Vagina (tissue), 2 donors: ENCODE measurements around the gene TOX2. TPM values are rescaled to one million over a fixed set of nuclear protein-coding genes. Genes with fewer than 3 reads are reported as not detected.

Experiments
- DNase-seq, 2 donors: peaks; one replicate each; pipeline ENCODE4 v3.0.0-alpha.2; 2017; ENCODE audit errors: extremely low spot score in 2 of 2
- H3K27ac ChIP-seq: fragments of 200-600 bp; sonication (generic); one replicate; pipeline ENCODE4 v1.5.1; 2019
- H3K27me3 ChIP-seq: fragments of 200-600 bp; sonication (generic); one replicate; pipeline ENCODE4 v1.5.1; 2019
- H3K36me3 ChIP-seq, 2 donors: fragments of 200-600 bp; sonication (generic); one replicate each; pipeline ENCODE4 v1.5.1; 2017 to 2019
- H3K4me1 ChIP-seq: fragments of 200-600 bp; sonication (generic); one replicate; pipeline ENCODE4 v1.5.1; 2019
- H3K4me3 ChIP-seq, 2 donors: fragments of 200-600 bp; sonication (generic); 1 replicate in 1 of 2; 2 replicates in 1 of 2; pipeline ENCODE4 v1.5.1; 2016 to 2019
- H3K9me3 ChIP-seq: fragments of 200-600 bp; sonication (generic); one replicate; pipeline ENCODE4 v1.5.1; 2019
- POLR2A ChIP-seq, 2 donors: fragments of 450-650 bp; IDR thresholded peaks; one replicate each; pipeline ENCODE4 v1.6.1; 2017; ENCODE audit warnings: antibody characterized with exemption in 2 of 2, mild to moderate bottlenecking in 2 of 2, moderate library complexity in 2 of 2
- POLR2AphosphoS5 ChIP-seq, 2 donors: sonication (generic); formaldehyde crosslinking; IDR thresholded peaks; one replicate each; pipeline ENCODE4 v1.9.0; 2017; ENCODE audit warnings: antibody characterized with exemption in 2 of 2, mild to moderate bottlenecking in 2 of 2, low read depth in 1 of 2; ENCODE audit not compliant: insufficient read depth in 1 of 2
- intact Hi-C: fragments of 100-400 bp; cut with DNase I; formaldehyde crosslinking; loops from one replicate; pipeline ENCODE4 v1.15.1; 2023
- total RNA-seq: library from RNA; depleted of rRNA; stranded (reverse); fragments of >200 nt; gene quantifications from one replicate; pipeline ENCODE4 v1.2.3, GENCODE V29; 2016
- TF ChIP-seq, protein P1 (sequence below), 3 experiments: fragments of 450-650 bp in 2 of 3; fragments of 200-600 bp in 1 of 3; sonication (generic) in 1 of 3; IDR thresholded peaks; one replicate each; pipeline ENCODE4 v1.5.1; 2017 to 2019; ENCODE audit warnings: antibody characterized with exemption in 3 of 3, mild to moderate bottlenecking in 2 of 3, moderate library complexity in 2 of 3

Gene TOX2
- total RNA-seq, 1 donor from 2014 or later = 5.2 TPM

DNA sequence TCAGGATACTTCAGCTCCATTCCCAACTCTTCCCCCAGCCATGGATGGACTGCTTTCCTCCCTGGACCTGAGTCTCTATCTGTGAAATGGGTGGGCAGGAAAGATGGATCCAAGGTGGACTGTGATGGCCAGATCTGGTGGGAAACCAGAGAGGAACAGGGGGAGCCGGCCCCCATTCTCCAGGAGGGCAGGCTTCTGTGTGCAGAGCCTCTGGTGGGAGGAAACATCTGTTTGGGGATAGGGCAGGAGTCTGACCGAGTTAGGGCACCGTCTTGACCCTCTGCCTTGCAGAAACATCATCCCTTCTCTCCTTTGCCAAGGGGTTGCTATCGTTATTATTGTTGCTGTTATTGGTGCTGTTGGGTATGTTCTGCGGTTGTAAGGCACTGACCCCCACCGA, 91.5 kb downstream of the TOX2 start:
- Histone ChIP-seq H3K4me1 (no peaks in the 10 kb centered on the region), H3K36me3 (no peaks in the 10 kb centered on the region), H3K9me3 (no peaks in the 10 kb centered on the region), H3K27me3 (no peaks in the 10 kb centered on the region), H3K27ac (no peak overlapping the region), H3K4me3 (no peak overlapping the region)
- DNase-seq = no peak
- no peak for TF ChIP-seq POLR2A (IDR thresholded peaks at IDR 0.05)
- TF ChIP-seq, protein P1, sequence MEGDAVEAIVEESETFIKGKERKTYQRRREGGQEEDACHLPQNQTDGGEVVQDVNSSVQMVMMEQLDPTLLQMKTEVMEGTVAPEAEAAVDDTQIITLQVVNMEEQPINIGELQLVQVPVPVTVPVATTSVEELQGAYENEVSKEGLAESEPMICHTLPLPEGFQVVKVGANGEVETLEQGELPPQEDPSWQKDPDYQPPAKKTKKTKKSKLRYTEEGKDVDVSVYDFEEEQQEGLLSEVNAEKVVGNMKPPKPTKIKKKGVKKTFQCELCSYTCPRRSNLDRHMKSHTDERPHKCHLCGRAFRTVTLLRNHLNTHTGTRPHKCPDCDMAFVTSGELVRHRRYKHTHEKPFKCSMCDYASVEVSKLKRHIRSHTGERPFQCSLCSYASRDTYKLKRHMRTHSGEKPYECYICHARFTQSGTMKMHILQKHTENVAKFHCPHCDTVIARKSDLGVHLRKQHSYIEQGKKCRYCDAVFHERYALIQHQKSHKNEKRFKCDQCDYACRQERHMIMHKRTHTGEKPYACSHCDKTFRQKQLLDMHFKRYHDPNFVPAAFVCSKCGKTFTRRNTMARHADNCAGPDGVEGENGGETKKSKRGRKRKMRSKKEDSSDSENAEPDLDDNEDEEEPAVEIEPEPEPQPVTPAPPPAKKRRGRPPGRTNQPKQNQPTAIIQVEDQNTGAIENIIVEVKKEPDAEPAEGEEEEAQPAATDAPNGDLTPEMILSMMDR (IDR thresholded peaks at IDR 0.05) = no peak
- no peak for TF ChIP-seq POLR2AphosphoS5 (IDR thresholded peaks at IDR 0.05; ENCODE audit: insufficient read depth in 1 of 2, low read depth in 1 of 2)
- intact Hi-C loops = no loop called here

DNA sequence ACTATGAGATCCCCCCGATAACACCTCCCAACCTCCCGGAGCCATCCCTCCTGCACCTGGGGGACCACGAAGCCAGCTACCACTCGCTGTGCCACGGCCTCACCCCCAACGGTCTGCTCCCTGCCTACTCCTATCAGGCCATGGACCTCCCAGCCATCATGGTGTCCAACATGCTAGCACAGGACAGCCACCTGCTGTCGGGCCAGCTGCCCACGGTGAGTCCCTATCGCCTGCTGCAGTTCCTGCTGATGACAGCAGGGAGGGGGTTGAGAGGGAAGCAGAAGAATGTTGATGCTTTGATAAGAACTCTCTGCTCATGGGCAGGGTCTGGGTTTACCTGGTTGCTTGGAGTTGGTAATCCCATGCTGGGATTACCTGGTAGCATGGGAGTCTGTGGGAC, 91.9 kb downstream of the TOX2 start:
- H3K4me3 ChIP-seq = no peak overlapping the region
- H3K27ac ChIP-seq = no peak overlapping the region
- TF ChIP-seq POLR2A (IDR thresholded peaks at IDR 0.05) (no peak), POLR2AphosphoS5 (IDR thresholded peaks at IDR 0.05; ENCODE audit: insufficient read depth in 1 of 2, low read depth in 1 of 2) (no peak)
- TF ChIP-seq, protein P1 (IDR thresholded peaks at IDR 0.05) = no peak
- no peaks in the 10 kb centered on the region for H3K4me1 ChIP-seq
- intact Hi-C loops = no loop called here
- H3K9me3 ChIP-seq = no peaks in the 10 kb centered on the region
- H3K27me3 ChIP-seq = no peaks in the 10 kb centered on the region
- no peaks in the 10 kb centered on the region for H3K36me3 ChIP-seq
- no peak for DNase-seq

DNA sequence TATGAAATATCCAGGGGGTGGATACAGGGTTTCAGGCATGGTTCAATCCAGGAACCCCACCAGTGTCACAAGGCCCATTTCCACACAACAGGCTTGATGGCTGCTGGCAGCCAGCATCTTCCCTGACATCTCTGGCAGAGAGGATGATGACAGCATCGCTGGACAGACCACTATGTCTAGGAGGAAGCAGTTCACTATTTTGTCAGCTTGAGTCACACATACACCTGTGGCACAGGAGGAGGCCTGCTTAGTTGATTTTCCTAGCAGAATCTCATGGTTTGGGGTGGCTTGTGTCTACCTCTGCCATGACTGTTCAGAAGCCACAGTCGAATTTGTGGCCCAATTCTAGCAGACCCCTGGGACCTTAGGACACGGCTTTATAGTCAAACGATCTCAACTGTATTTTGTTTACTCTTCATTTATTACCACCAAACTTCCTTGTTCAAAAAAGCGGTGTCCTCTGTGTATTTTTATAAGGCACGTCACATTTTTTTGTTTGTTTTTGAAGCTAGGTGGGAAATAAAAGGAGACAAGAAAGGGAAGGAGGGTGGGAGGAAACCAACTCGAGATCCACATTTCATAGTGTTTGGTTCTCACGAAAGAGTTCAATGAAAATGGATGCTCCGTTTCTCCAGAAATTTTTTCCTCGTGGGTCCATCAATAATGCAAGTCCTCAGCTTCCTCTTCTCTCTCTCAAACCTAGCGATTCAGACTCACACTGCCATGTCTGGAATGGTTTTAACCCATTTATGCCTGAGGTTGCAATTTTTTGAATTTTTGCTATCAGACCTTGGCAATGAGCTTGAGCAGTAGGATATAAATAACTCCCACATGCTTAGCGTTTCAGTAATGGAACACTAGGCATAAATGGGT, 94.4 kb downstream of the TOX2 start:
- DNase-seq = no peak
- intact Hi-C loops = no loop called here
- TF ChIP-seq, protein P1 (IDR thresholded peaks at IDR 0.05) = no peak
- TF ChIP-seq POLR2A (IDR thresholded peaks at IDR 0.05) = no peak
- no peak for TF ChIP-seq POLR2AphosphoS5 (IDR thresholded peaks at IDR 0.05; ENCODE audit: insufficient read depth in 1 of 2, low read depth in 1 of 2)
- Histone ChIP-seq H3K36me3 (no peaks in the 10 kb centered on the region), H3K9me3 (no peaks in the 10 kb centered on the region), H3K4me3 (no peak overlapping the region), H3K4me1 (no peaks in the 10 kb centered on the region), H3K27ac (no peak overlapping the region), H3K27me3 (no peaks in the 10 kb centered on the region)

DNA sequence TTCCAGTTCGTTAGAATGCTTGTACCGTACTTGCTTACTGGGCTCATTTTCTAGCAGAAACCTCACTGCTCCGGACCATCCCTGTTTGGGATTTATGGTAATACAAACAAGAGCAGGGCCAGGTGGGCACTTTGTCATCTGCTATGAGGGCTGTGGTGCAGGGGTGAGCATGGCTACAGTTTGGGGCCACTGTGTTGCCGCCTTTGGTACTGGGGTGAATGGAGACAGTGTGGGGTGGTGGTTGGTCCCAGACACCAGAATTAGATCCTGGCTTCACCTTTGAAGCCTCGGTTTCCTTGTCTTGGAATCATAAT, 95.0 kb downstream of the TOX2 start:
- intact Hi-C loops = no loop called here
- no peak overlapping the region for H3K27ac ChIP-seq

More for the DNA sequence above, 95.0 kb downstream of the TOX2 start:
- no peak for DNase-seq
- TF ChIP-seq POLR2AphosphoS5 (IDR thresholded peaks at IDR 0.05; ENCODE audit: insufficient read depth in 1 of 2, low read depth in 1 of 2) (no peak), POLR2A (IDR thresholded peaks at IDR 0.05) (no peak)
- TF ChIP-seq, protein P1 (IDR thresholded peaks at IDR 0.05) = no peak
- Histone ChIP-seq H3K9me3 (no peaks in the 10 kb centered on the region), H3K36me3 (no peaks in the 10 kb centered on the region), H3K4me1 (peaks cover 3% of the 10 kb centered on the region), H3K4me3 (no peak overlapping the region), H3K27me3 (no peaks in the 10 kb centered on the region)
